Measurements from ENCODE around the gene MARCKSL1. TPM values are rescaled to one million over a fixed set of nuclear protein-coding genes. Genes with fewer than 3 reads are reported as not detected.

MARCKSL1 gene
- total RNA-seq, 2 experiments from 2014 or later = 120 to 288 TPM

- intact Hi-C loops (cut with micrococcal nuclease; ENCODE audit: unreplicated experiment) = no loop called here
- no peaks in the 10 kb centered on the region for H4K20me1 ChIP-seq (ENCODE audit: insufficient read depth, low read length)
- peaks cover 96% of the 10 kb centered on the region for H3K36me3 ChIP-seq (ENCODE audit: insufficient read depth, low read length)
- DNase-seq (ENCODE audit: low spot score) = peak; percentile 29
- POLR2A ChIA-PET = interaction anchor here (0.5 to 3.5 kb wide), 17 partner anchors 10 to 1632 kb away, joined by 3 to 23 read pairs (median 4); partner anchors contain the start of genes BSDC1, FAM167B, LCK and MARCKSL1
- H3K9me3 ChIP-seq (ENCODE audit: low read length) = no peaks in the 10 kb centered on the region; the same call in 1 of the 2 replicates
- CTCF ChIA-PET (ENCODE audit: unreplicated experiment) = interaction anchor here (0.7 to 1.7 kb wide), 4 partner anchors 14 to 106 kb away, joined by 3 to 9 read pairs (median 4); partner anchors contain the start of gene MARCKSL1
- H3K4me1 ChIP-seq (ENCODE audit: insufficient read depth, low read length, poor library complexity, severe bottlenecking) = peaks cover 76% of the 10 kb centered on the region
- H3K27ac ChIP-seq (ENCODE audit: low read depth, low read length, poor library complexity, severe bottlenecking) = peak overlapping the region; percentile 74
- peak overlapping the region; percentile 30 for H3K4me3 ChIP-seq (ENCODE audit: low read depth, low read length, poor library complexity, severe bottlenecking)
- H3K79me2 ChIP-seq (ENCODE audit: insufficient read depth, low read depth, low read length) = peaks cover 66% of the 10 kb centered on the region
- BruUV-seq (replicated peaks) = no TSS peak
- no peak overlapping the region for H2AFZ ChIP-seq (ENCODE audit: low read length)
- H3K4me2 ChIP-seq (ENCODE audit: low read length) = peak overlapping the region; percentile 37
- no peaks in the 10 kb centered on the region for H3K9me2 ChIP-seq (ENCODE audit: insufficient read depth, low read length)
- TF ChIP-seq CTCF (conservative IDR thresholded peaks at IDR 0.05; ENCODE audit: low read length) = no peak
- no peak for TF ChIP-seq EZH2phosphoT487 (IDR thresholded peaks at IDR 0.05; ENCODE audit: borderline replicate concordance, low read depth, low read length)
These were observed 14.2 kb downstream of the MARCKSL1 start for GRCh38 chr1:32321712-32322291.

- ChIA-PET CTCF (ENCODE audit: unreplicated experiment) (interaction anchor here (1.0 to 2.8 kb wide), 3 partner anchors 22 to 102 kb away, joined by 3 to 10 read pairs (median 4); no protein-coding TSS in a partner anchor), POLR2A (interaction anchor here (0.7 to 1.4 kb wide), 6 partner anchors 26 to 75 kb away, joined by 3 to 5 read pairs (median 4); partner anchors contain the start of gene HDAC1)
- peaks cover 72% of the 10 kb centered on the region for H3K36me3 ChIP-seq (ENCODE audit: insufficient read depth, low read length)
These were observed 17.7 kb downstream of the MARCKSL1 start for GRCh38 chr1:32318127-32318869.

More at GRCh38 chr1:32318127-32318869, 17.7 kb downstream of the MARCKSL1 start:
- Histone ChIP-seq H3K9me3 (ENCODE audit: low read length) (no peaks in the 10 kb centered on the region; the same call in 1 of the 2 replicates), H3K4me2 (ENCODE audit: low read length) (no peak overlapping the region), H3K27ac (ENCODE audit: low read depth, low read length, poor library complexity, severe bottlenecking) (peak overlapping the region; percentile 86), H4K20me1 (ENCODE audit: insufficient read depth, low read length) (no peaks in the 10 kb centered on the region), H2AFZ (ENCODE audit: low read length) (no peak overlapping the region), H3K4me1 (ENCODE audit: insufficient read depth, low read length, poor library complexity, severe bottlenecking) (peaks cover 94% of the 10 kb centered on the region), H3K9me2 (ENCODE audit: insufficient read depth, low read length) (no peaks in the 10 kb centered on the region), H3K79me2 (ENCODE audit: insufficient read depth, low read depth, low read length) (peaks cover 76% of the 10 kb centered on the region), H3K4me3 (ENCODE audit: low read depth, low read length, poor library complexity, severe bottlenecking) (no peak overlapping the region)
- no peak for DNase-seq (ENCODE audit: low spot score)
- no peak for TF ChIP-seq EZH2phosphoT487 (IDR thresholded peaks at IDR 0.05; ENCODE audit: borderline replicate concordance, low read depth, low read length)
- TF ChIP-seq CTCF (conservative IDR thresholded peaks at IDR 0.05; ENCODE audit: low read length) = no peak
- intact Hi-C loops (cut with micrococcal nuclease; ENCODE audit: unreplicated experiment) = no loop called here
- BruUV-seq (replicated peaks) = no TSS peak
